T47D (cell line): Measurements from ENCODE around the gene COMP.

Source experiments
- DNase-seq, 2 experiments: peaks; one replicate each; pipeline versions ENCODE4 v3.0.0 to v3.0.0-alpha.2; 2011 to 2012; ENCODE audit warnings: low read depth in 1 of 2, low spot score in 1 of 2
- JUND ChIP-seq: IDR thresholded peaks from 2 replicates; pipeline ENCODE4 v1.6.1; 2012; ENCODE audit warnings: low read depth
- in situ Hi-C: cut with HindIII; loops from 2 replicates; pipeline ENCODE4 v1.10.0; 2016; ENCODE audit warnings: low sequenced_read_pairs, low pct_unique_long_range_greater_than_20kb

The COMP gene

GRCh38 chr19:18798384-18799352 lies 7.6 kb upstream of the COMP start:
- in situ Hi-C loops = no loop called here
- no peak for TF ChIP-seq JUND
- no peak for DNase-seq

GRCh38 chr19:18796239-18796638 lies 5.1 kb upstream of the COMP start:
- no peak for DNase-seq
- in situ Hi-C loops = no loop called here
- TF ChIP-seq JUND = no peak

- DNase-seq = no peak
- in situ Hi-C loops = no loop called here
These were observed 4.4 kb upstream of the COMP start for GRCh38 chr19:18795540-18795939.

GRCh38 chr19:18794692-18795091 lies 3.6 kb upstream of the COMP start:
- no peak for DNase-seq
- in situ Hi-C loops = no loop called here
- TF ChIP-seq JUND = no peak

More at GRCh38 chr19:18795540-18795939, 4.4 kb upstream of the COMP start:
- TF ChIP-seq JUND = no peak

GRCh38 chr19:18794029-18794313 lies 2.9 kb upstream of the COMP start:
- TF ChIP-seq JUND = no peak
- no peak for DNase-seq
- in situ Hi-C loops = no loop called here

GRCh38 chr19:18793144-18794028 lies 2.3 kb upstream of the COMP start:
- in situ Hi-C loops = no loop called here
- no peak for TF ChIP-seq JUND
- no peak for DNase-seq

DNA sequence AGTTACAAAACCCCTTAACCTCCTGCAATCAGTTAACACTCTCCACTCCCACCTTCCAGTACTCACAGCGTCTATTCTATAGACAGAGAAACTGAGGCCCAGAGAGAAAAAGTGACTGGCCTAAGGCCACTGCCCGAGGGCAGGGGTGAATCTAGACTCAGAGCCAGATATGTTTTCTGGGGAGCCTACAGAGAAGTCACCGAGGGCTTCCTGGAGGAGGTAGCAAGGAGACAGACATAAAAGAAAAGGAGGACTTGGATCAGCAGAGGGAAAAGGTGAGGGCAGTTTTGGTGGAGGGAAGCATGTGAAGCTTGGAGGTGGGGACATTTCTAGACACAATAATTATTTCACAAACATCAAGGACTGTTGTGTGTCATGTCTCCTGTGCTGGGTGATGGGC lies 1.6 kb upstream of the COMP start:
- no peak for DNase-seq
- in situ Hi-C loops = no loop called here
- no peak for TF ChIP-seq JUND

- DNase-seq = no peak
- in situ Hi-C loops = no loop called here
- TF ChIP-seq JUND = no peak
These were observed 192 bp upstream of the COMP start for GRCh38 chr19:18791315-18791678.

DNA sequence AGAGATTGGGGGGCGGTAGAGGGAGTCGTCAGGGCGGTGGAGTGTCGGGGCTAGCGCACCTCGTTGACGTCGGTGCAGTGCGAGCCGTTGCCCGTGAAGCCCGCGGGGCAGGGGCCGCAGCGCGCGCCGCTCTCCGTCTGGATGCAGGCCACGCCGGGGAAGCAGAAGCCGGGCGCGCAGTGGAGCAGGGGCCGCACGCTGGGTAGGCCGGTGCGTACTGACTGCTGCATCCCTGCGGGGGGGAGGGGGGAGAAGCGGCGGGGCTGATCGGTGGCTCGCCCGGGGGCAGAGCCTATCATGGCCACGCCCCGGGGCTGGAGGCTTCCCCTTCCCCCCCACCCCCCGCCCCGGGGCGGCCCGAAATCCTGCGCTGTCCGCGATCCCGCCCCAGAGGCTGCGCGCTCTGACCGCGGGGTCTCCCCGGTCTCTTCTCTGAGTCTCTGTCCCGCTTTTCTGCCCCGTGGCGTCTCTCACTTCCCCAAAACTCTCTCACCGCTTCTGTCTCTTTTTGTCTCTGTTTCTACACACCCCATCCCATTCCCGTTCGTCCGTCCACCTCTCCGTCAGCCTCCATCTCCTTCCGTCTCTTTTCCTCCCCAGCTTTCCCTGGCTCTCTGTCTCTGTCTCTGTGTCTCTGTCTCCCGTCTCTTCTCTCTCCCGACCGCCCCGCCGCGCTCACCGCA lies 1.1 kb downstream of the COMP start:
- in situ Hi-C loops = no loop called here
- no peak for TF ChIP-seq JUND
- no peak for DNase-seq

DNA sequence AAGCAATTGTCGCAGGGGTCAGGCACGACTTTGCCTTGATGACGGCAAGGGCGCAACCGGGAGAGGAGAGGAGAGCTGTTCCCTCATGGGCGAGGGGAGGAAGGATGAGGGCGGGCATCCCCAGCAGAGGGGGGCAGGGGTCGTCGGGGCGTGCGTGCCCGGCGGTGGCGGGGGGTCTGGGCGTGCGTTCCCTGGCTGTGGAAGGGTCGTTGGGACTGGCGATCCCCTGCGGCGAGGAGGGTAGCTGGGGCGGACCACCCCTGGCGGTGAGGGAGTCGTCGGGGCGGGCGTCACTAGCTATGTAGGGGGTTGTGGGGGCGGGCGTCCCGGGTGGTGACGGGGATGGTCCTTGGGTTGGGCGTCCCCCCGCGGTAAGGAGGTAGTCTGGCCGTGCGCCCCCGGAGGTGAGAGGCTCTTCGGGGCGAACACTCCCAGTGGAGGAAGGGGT lies 1.7 kb downstream of the COMP start:
- no peak for DNase-seq
- no peak for TF ChIP-seq JUND
- in situ Hi-C loops = no loop called here

DNA sequence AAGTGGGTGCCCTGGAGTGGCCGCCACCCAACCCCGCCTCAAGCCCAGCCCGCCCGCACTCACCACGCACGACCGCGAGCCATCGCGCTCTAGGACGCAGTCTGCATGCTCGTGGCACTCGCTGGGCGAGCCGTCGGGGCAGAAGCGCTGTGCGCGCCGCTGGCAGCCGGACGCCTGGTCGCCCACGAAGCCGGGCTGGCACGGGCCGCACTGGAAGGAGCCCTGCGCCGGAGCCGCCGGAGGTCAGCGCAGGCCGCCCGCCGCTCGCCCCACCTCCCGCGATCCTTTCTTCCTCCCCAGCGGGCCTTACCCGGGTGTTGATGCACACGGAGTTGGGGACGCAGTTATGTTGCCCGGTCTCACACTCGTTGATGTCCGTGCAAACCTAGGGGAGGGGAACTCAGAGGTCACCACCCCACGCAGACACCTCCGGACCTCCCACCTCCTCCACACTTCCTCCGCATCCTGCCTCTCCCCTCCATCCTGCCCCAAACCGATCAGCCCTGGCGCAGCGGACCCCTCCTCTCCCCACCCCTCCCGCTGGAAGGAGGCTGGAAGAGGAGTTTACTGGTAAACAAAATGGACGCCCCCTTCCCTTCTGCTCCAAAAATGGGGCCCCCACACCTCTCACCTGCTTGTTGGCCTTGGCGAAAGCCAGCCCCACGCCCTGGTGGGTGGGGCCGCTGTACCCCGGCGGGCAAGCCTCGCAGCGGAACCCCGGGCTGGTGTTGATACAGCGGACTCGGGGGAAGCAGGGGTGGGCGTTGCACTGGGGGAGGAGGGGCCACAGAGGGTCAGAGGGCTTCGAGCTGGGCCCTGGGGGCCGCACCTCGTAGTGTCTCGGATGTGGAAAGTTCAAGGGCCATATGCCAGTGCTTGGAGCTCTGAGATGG lies 2.3 kb downstream of the COMP start:
- TF ChIP-seq JUND = no peak
- no peak for DNase-seq
- in situ Hi-C loops = no loop called here
